ENCODE data around the gene ADAM22.
A peak's percentile ranks its signal among the peaks of the same experiment; 100 is the strongest.
"Not testable (repeated sequence)": the region's sequence is repeated elsewhere in the genome, so short reads cannot be mapped to it uniquely, and the experiment has no call there.

The ADAM22 gene

GRCh38 chr7:87933953-87934698 is at the start of gene ADAM22:
ADAM22 (plus strand) TSS chr7:87934251; CDS start chr7:87934466, 215 bp downstream.
- peak; percentile 63 to 91 for DNase-seq

- DNase-seq = peak in 1 of 2 experiments; percentile 18
These were observed 49.0 kb upstream of the ADAM22 start for GRCh38 chr7:87885018-87885417.

GRCh38 chr7:87886875-87887274 is 47.2 kb upstream of the ADAM22 start:
- DNase-seq = peak in 1 of 2 experiments; percentile 48

GRCh38 chr7:87895363-87895762 is 38.7 kb upstream of the ADAM22 start:
- DNase-seq = no peak

GRCh38 chr7:87899255-87899654 is 34.8 kb upstream of the ADAM22 start:
- no peak for DNase-seq

GRCh38 chr7:87907136-87907906 is 26.7 kb upstream of the ADAM22 start:
- DNase-seq = not testable (repeated sequence)

- not testable (repeated sequence) for DNase-seq
These were observed 25.2 kb upstream of the ADAM22 start for GRCh38 chr7:87908814-87909213.

GRCh38 chr7:87912121-87912520 is 21.9 kb upstream of the ADAM22 start:
- no peak for DNase-seq

GRCh38 chr7:87918740-87919139 is 15.3 kb upstream of the ADAM22 start:
- no peak for DNase-seq

GRCh38 chr7:87919875-87920274 is 14.2 kb upstream of the ADAM22 start:
- no peak for DNase-seq

GRCh38 chr7:87920578-87920977 is 13.5 kb upstream of the ADAM22 start:
- DNase-seq = no peak

- not testable (repeated sequence) for DNase-seq
These were observed 11.2 kb upstream of the ADAM22 start for GRCh38 chr7:87922759-87923395.

- no peak for DNase-seq
These were observed 7.2 kb upstream of the ADAM22 start for GRCh38 chr7:87926581-87927461.

- DNase-seq = no peak
These were observed 472 bp upstream of the ADAM22 start for GRCh38 chr7:87933605-87933952.

- peak in 1 of 2 experiments; percentile 25 for DNase-seq
These were observed 790 bp downstream of the ADAM22 start for GRCh38 chr7:87934699-87935383.

- no peak for DNase-seq
These were observed 1.3 kb downstream of the ADAM22 start for GRCh38 chr7:87935384-87935706.

GRCh38 chr7:87941138-87941537 is 7.1 kb downstream of the ADAM22 start:
- no peak for DNase-seq

GRCh38 chr7:87944547-87944946 is 10.5 kb downstream of the ADAM22 start:
- DNase-seq = no peak

- DNase-seq = not testable (repeated sequence)
These were observed 11.9 kb downstream of the ADAM22 start for GRCh38 chr7:87945926-87946325.

- no peak for DNase-seq
These were observed 14.3 kb downstream of the ADAM22 start for GRCh38 chr7:87948371-87948770.

- no peak for DNase-seq
These were observed 25.3 kb downstream of the ADAM22 start for GRCh38 chr7:87959336-87959735.

- DNase-seq = no peak
These were observed 26.2 kb downstream of the ADAM22 start for GRCh38 chr7:87960239-87960638.

Measured in SW 1271 (cell line).